Epithelial cell of proximal tubule (primary cell): Measurements from ENCODE around the gene SBK1. TPM values are rescaled to one million over a fixed set of nuclear protein-coding genes. Genes with fewer than 3 reads are reported as not detected.
"Not testable (repeated sequence)": the region's sequence is repeated elsewhere in the genome, so short reads cannot be mapped to it uniquely, and the experiment has no call there.

Experiments
- DNase-seq: peaks from one replicate; pipeline ENCODE4 v3.0.0-alpha.2; 2011; ENCODE audit warnings: low read depth
- H3K4me3 ChIP-seq: 2 replicates; pipeline ENCODE4 v1.5.1; 2011; ENCODE audit warnings: low read depth, mild to moderate bottlenecking, low read length
- total RNA-seq: library from RNA; depleted of rRNA; stranded (reverse); fragments of >200 nt; gene quantifications from 2 replicates; pipeline ENCODE4 v1.2.3, GENCODE V29; 2015
- TF ChIP-seq, protein P1 (sequence below): conservative IDR thresholded peaks from 2 replicates; pipeline ENCODE4 v1.5.1; 2012; ENCODE audit warnings: low read depth, mild to moderate bottlenecking, low read length

The SBK1 gene
- 1.4 and 4.8 TPM in 2 replicates for total RNA-seq

DNA sequence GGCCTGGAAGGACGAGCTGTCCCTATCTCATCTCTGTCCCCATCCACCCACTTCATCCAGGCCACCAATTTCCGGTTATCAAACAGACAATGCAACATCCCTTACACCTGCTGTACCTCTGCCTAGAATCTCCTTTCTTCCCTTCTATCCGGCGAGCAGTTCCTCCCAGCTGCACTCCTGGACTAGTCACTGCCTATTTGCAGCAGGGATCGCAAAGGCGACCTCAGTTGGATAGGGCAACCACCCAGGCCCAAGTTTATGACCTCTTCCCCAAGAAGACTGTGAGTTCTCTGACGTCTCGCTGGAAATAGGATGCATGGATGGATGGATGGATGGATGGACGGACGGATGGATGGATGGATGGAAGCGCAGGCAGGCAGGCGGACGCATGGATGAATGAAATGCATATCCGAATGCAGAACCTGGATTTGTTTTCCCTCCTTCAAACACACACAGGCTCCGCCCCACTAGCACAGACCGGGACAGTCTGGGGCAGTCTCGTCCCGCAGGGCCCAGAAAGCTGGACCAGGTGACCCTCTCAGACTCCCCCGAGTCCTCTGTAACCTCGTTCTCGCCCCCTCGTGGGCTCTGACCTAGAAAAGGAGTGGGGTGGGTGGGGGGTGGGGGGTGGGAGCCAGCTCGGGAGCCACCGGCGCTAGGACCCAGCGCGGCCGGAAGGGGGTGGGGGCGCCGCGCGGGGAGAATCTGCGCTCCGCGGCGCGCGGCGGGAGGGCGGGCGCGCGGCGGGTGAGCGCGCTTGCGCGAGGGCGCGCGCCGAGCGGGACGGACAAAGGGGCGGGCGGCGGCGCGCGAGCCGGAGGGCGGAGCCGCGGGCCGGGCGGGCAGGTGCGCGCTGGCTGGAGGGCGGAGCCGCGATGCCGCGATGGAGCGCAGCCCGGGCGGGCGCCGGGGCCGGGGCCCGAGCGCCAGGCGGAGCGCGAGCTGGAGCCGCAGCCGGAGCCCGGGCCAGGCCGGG, at the start of gene SBK1:
Gene SBK1, plus strand, starts transcription at position 875 of the 976 bp plus-strand sequence. CDS start 24,867 bp downstream, outside the sequence.
- no peak for DNase-seq
- TF ChIP-seq, protein P1, sequence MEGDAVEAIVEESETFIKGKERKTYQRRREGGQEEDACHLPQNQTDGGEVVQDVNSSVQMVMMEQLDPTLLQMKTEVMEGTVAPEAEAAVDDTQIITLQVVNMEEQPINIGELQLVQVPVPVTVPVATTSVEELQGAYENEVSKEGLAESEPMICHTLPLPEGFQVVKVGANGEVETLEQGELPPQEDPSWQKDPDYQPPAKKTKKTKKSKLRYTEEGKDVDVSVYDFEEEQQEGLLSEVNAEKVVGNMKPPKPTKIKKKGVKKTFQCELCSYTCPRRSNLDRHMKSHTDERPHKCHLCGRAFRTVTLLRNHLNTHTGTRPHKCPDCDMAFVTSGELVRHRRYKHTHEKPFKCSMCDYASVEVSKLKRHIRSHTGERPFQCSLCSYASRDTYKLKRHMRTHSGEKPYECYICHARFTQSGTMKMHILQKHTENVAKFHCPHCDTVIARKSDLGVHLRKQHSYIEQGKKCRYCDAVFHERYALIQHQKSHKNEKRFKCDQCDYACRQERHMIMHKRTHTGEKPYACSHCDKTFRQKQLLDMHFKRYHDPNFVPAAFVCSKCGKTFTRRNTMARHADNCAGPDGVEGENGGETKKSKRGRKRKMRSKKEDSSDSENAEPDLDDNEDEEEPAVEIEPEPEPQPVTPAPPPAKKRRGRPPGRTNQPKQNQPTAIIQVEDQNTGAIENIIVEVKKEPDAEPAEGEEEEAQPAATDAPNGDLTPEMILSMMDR, result no peak
- H3K4me3 ChIP-seq, result peak within 1 kb of the TSS; percentile 58

DNA sequence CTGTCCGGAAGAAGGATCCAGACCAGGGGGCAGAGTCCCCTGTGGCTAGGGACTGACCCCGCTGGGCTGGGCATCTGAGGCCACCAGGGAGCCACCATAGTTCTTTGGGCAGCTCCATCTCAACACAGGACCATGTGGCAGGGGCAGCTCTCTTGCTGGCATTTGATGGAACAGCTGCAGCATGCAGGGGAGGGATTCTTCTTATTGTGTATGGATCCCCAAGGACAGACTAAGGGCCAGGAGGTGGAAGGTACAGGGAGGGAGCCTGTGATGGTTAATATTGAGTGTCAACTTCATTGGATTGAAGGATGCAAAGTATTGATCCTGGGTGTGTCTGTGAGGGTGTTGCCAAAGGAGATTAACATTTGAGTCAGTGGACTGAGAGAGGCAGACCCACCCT, 42.8 kb upstream of the SBK1 start:
- H3K4me3 ChIP-seq, DNase-seq: not testable (repeated sequence)

DNA sequence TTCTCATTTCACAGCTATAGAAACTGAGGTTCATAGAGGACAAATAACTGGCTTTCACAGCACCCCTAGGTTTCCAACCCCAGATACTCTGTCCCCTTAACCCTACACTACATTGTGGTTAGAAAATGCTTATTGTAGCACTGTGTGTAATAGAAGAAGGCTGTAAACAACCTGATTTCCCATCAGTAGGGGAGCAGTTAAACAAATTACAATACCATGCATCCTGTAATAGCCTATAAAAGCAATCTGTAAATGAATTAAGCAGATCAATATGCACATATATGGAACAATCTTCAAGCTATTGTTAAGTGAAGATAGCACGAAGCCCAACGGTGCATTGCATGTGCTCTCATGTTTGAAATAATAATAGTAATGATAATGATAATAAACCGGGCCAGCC, 41.3 kb upstream of the SBK1 start:
- H3K4me3 ChIP-seq, result no peak overlapping the region
- TF ChIP-seq, protein P1, result no peak
- DNase-seq, result no peak

DNA sequence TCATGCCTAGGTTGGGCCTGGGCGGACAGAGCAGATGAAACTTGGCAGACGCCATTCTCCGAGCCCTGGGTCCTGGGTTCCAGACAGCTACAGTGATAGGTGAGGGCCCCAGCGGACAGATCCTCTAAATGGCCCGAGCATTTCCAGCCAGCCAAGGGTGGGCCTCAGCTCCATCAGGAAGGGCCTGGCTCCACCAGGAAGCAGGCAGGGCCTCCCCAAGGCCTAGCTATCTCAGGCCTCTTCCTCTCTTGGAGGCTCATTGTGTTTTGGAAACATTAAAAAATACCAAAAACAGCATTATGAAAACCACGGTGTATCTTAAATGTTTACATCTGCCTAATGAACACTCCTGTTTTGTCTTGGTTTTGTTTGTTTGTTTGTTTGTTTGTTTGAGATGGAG, 38.2 kb upstream of the SBK1 start:
- TF ChIP-seq, protein P1, result no peak
- no peak overlapping the region for H3K4me3 ChIP-seq
- no peak for DNase-seq

DNA sequence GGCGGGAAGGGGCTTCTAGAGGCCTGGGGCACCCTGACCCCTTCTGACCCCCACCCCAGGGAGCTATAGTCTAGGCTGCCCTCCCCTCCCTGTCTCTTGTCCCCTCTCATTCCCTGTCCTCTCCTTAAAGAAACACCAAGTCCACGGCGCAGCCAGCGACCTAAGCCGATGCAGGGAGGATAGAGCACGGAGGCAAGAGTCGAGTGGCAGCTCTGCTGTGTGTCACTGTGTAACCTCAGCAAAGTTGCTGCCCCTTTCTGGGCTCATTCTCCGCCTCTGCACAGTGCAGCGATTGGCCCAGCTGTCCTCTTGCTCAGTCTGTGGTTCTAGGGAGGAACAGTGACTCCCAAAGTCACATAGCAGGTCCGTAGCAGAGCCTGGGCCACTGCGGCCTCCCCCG, 36.5 kb upstream of the SBK1 start:
- DNase-seq, result no peak
- H3K4me3 ChIP-seq, result no peak overlapping the region
- TF ChIP-seq, protein P1, result no peak

DNA sequence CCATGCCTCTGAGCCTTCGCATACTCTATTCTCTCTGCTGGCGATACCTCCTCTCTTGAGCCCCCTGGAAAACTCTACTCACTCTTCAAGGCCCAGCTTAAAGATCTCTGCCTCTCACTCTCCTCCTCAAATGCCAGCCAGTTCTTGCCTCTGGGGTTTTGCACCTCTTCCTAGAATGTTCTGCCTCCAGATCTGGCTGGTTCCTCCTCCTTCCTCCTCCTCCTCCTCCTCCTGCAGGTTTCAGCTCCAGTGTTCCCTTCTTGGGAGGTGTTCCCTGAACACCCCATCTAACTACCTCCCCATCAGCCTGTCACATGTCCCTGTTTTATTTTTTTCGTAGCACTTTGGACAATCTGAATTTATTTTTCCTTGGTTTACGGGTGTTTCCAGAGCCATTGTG, 35.1 kb upstream of the SBK1 start:
- TF ChIP-seq, protein P1, result no peak
- DNase-seq, result no peak

DNA sequence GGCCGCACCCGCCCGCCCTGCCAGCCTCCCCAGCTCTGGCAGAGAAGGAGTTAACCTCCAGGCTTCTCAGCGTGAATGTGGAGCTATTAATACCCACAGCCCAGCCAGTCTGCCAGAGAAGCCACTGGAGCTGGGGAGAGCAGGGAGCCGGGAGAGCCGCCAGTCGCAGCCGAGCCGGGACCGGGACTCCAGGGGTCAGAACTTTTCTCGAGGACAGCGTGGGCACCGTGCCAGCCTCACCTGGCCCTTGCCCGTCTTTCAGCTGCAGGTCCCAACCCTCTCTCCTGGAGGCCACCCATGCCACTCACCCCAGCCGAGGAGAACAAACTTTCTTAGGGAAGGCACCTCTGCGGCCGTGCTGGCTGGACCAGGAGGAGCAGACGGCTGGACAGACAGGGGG, 33.8 kb upstream of the SBK1 start:
- TF ChIP-seq, protein P1, result no peak
- no peak for DNase-seq
- no peak overlapping the region for H3K4me3 ChIP-seq

More for the DNA sequence above, 35.1 kb upstream of the SBK1 start:
- no peak overlapping the region for H3K4me3 ChIP-seq
